HepG2 (cell line): ENCODE data around the gene KHK. TPM values are rescaled to one million over a fixed set of nuclear protein-coding genes. Genes with fewer than 3 reads are reported as not detected.

Experiments used
- ARID4A ChIP-seq: sonication (generic); formaldehyde crosslinking; IDR thresholded peaks from 2 replicates; pipeline ENCODE4 v1.5.0; 2020; ENCODE audit warnings: mild to moderate bottlenecking, missing genetic modification reagents, borderline replicate concordance
- ARNTL ChIP-seq: sonication (generic); formaldehyde crosslinking; IDR thresholded peaks from 2 replicates; pipeline ENCODE4 v1.4.0; 2020; ENCODE audit warnings: mild to moderate bottlenecking, missing genetic modification reagents
- BCL3 ChIP-seq: sonication (generic); formaldehyde crosslinking; IDR thresholded peaks from 2 replicates; pipeline ENCODE4 v1.5.1; 2020; ENCODE audit warnings: mild to moderate bottlenecking, missing genetic modification reagents, moderate library complexity
- BRD4 ChIP-seq: sonication (generic); formaldehyde crosslinking; IDR thresholded peaks from 2 replicates; pipeline ENCODE4 v1.4.0; 2020; ENCODE audit warnings: missing genetic modification reagents
- DZIP1 ChIP-seq: sonication (generic); formaldehyde crosslinking; IDR thresholded peaks from 2 replicates; pipeline ENCODE4 v1.5.0; 2020; ENCODE audit warnings: mild to moderate bottlenecking, missing genetic modification reagents
- ELF1 ChIP-seq: sonication (generic); formaldehyde crosslinking; IDR thresholded peaks from 2 replicates; pipeline ENCODE4 v1.4.0; 2020; ENCODE audit warnings: missing genetic modification reagents
- HES4 ChIP-seq: sonication (generic); formaldehyde crosslinking; IDR thresholded peaks from 2 replicates; pipeline ENCODE4 v1.9.0; 2021; ENCODE audit warnings: mild to moderate bottlenecking, missing genetic modification reagents, borderline replicate concordance
- ISL2 ChIP-seq: sonication (generic); formaldehyde crosslinking; IDR thresholded peaks from 2 replicates; pipeline ENCODE4 v1.5.0; 2020; ENCODE audit warnings: missing genetic modification reagents
- KDM4B ChIP-seq: sonication (generic); formaldehyde crosslinking; IDR thresholded peaks from 2 replicates; pipeline ENCODE4 v1.4.0; 2020; ENCODE audit warnings: missing genetic modification reagents
- KLF15 ChIP-seq: sonication (generic); formaldehyde crosslinking; IDR thresholded peaks from 2 replicates; pipeline ENCODE4 v1.8.1; 2023; ENCODE audit warnings: borderline replicate concordance, mild to moderate bottlenecking, inconsistent platforms, missing genetic modification reagents, mixed read lengths
- NKX3-1 ChIP-seq: sonication (generic); formaldehyde crosslinking; IDR thresholded peaks from 2 replicates; pipeline ENCODE4 v1.5.0; 2020; ENCODE audit warnings: missing genetic modification reagents
- POGZ ChIP-seq: sonication (generic); formaldehyde crosslinking; IDR thresholded peaks from 2 replicates; pipeline ENCODE4 v1.4.0; 2020; ENCODE audit warnings: mild to moderate bottlenecking, missing genetic modification reagents
- SRY ChIP-seq: sonication (generic); formaldehyde crosslinking; IDR thresholded peaks from 2 replicates; pipeline ENCODE4 v1.8.0; 2022; ENCODE audit warnings: mild to moderate bottlenecking, missing genetic modification reagents
- TFDP2 ChIP-seq: sonication (generic); formaldehyde crosslinking; IDR thresholded peaks from 2 replicates; pipeline ENCODE4 v1.4.0; 2020; ENCODE audit warnings: missing genetic modification reagents
- ZFP62 ChIP-seq: sonication (generic); formaldehyde crosslinking; IDR thresholded peaks from 2 replicates; pipeline ENCODE4 v1.4.0; 2020; ENCODE audit warnings: missing genetic modification reagents
- ZFP90 ChIP-seq: sonication (generic); formaldehyde crosslinking; IDR thresholded peaks from 2 replicates; pipeline ENCODE4 v1.8.0; 2022; ENCODE audit warnings: missing genetic modification reagents, mild to moderate bottlenecking, inconsistent platforms, borderline replicate concordance
- ZNF556 ChIP-seq: sonication (generic); formaldehyde crosslinking; IDR thresholded peaks from 2 replicates; pipeline ENCODE4 v1.4.0; 2020; ENCODE audit warnings: mild to moderate bottlenecking, missing genetic modification reagents, borderline replicate concordance
- ZNF580 ChIP-seq: IDR thresholded peaks from 2 replicates; pipeline ENCODE4 v1.6.1; 2016; ENCODE audit warnings: low read depth, borderline replicate concordance
- ZNF605 ChIP-seq: sonication (generic); formaldehyde crosslinking; IDR thresholded peaks from 2 replicates; pipeline ENCODE4 v1.8.0; 2022; ENCODE audit warnings: mild to moderate bottlenecking, missing genetic modification reagents
- polyA plus RNA-seq, 8 experiments: library from polyadenylated mRNA; depleted of rRNA in 3 of 8; stranded (reverse) in 7 of 8; unstranded in 1 of 8; fragments of >200 nt; fragmentation: Illumina TruSeq in 4 of 8; extraction: Trizol in 4 of 8; gene quantifications; 2 replicates each; pipeline versions ENCODE4 v1.2.1 to v1.2.3, GENCODE V29; 2011 to 2016; ENCODE audit warnings: low read depth in 4 of 8, missing spikeins in 1 of 8, mixed read lengths in 1 of 8; ENCODE audit not compliant: insufficient read depth in 1 of 8
- total RNA-seq, 5 experiments: library from RNA; depleted of rRNA; stranded (reverse); fragments of >200 nt; fragmentation: Illumina TruSeq; extraction: Trizol; gene quantifications; 2 replicates each; pipeline ENCODE4 v1.2.3, GENCODE V29; 2016; ENCODE audit warnings: low read depth in 1 of 5

The KHK gene
- total and polyA plus RNA-seq, 2 of the 13 experiments (the other 11 are each of a cell fraction or from before 2014, with no cell fraction given): 40.9 to 99.2 TPM

- TF ChIP-seq DZIP1 (CRISPR knock-in tag): peak; percentile 60
- TF ChIP-seq ZNF580 (CRISPR knock-in tag): no peak
- TF ChIP-seq ARNTL (CRISPR knock-in tag): no peak; the same call in 1 of the 2 replicates
- peak; percentile 69; the same call in 1 of the 2 replicates for TF ChIP-seq BRD4
- 0 out of 2 replicates have a peak, but pooled peaks have one; percentile 25 for TF ChIP-seq TFDP2 (CRISPR knock-in tag)
- no peak for TF ChIP-seq ELF1 (CRISPR knock-in tag)
- no peak; the same call in 1 of the 2 replicates for TF ChIP-seq ZFP90 (CRISPR knock-in tag)
- TF ChIP-seq ZNF556: no peak
- TF ChIP-seq KDM4B (CRISPR knock-in tag): no peak; the same call in 1 of the 2 replicates
- no peak for TF ChIP-seq ZNF605 (CRISPR knock-in tag)
- no peak; the same call in 1 of the 2 replicates for TF ChIP-seq SRY (CRISPR knock-in tag)
- no peak for TF ChIP-seq HES4 (CRISPR knock-in tag)
- TF ChIP-seq ZFP62 (CRISPR knock-in tag): no peak
- TF ChIP-seq ISL2 (CRISPR knock-in tag): no peak; the same call in 1 of the 2 replicates
- no peak for TF ChIP-seq KLF15 (CRISPR knock-in tag)
- no peak for TF ChIP-seq BCL3 (CRISPR knock-in tag)
- peak; percentile 86; the same call in 1 of the 2 replicates for TF ChIP-seq NKX3-1
- TF ChIP-seq ARID4A (CRISPR knock-in tag): 0 out of 2 replicates have a peak, but pooled peaks have one; percentile 47
- peak; percentile 4; the same call in 1 of the 2 replicates for TF ChIP-seq POGZ (CRISPR knock-in tag)
These were observed 36.9 kb upstream of the KHK start (continued) for GRCh38 chr2:27049422-27050280.
